Endothelial cell (in vitro differentiated cells): ENCODE measurements around the gene ADAMTSL5. TPM values are rescaled to one million over a fixed set of nuclear protein-coding genes. Genes with fewer than 3 reads are reported as not detected.

Experiments used
- DNase-seq: peaks from one replicate; pipeline ENCODE4 v3.0.0; 2021; ENCODE audit warnings: low spot score
- H3K27ac Mint-ChIP-seq: one replicate; pipeline ENCODE4 v1.8.0; 2021; ENCODE audit warnings: mixed read lengths, inconsistent platforms; ENCODE audit not compliant: unreplicated experiment
- H3K27me3 Mint-ChIP-seq: one replicate; pipeline ENCODE4 v1.8.0; 2021; ENCODE audit warnings: mild to moderate bottlenecking, moderate library complexity, mixed read lengths, inconsistent platforms; ENCODE audit not compliant: unreplicated experiment
- H3K36me3 Mint-ChIP-seq: one replicate; pipeline ENCODE4 v1.8.0; 2021; ENCODE audit warnings: mild to moderate bottlenecking, low read depth, mixed read lengths, inconsistent platforms; ENCODE audit not compliant: unreplicated experiment
- H3K4me1 Mint-ChIP-seq: one replicate; pipeline ENCODE4 v1.8.0; 2021; ENCODE audit warnings: mild to moderate bottlenecking, mixed read lengths, inconsistent platforms; ENCODE audit not compliant: unreplicated experiment
- H3K4me3 Mint-ChIP-seq: one replicate; pipeline ENCODE4 v1.8.0; 2021; ENCODE audit warnings: mild to moderate bottlenecking, mixed read lengths, inconsistent platforms; ENCODE audit not compliant: unreplicated experiment
- H3K9me3 Mint-ChIP-seq: one replicate; pipeline ENCODE4 v1.8.0; 2021; ENCODE audit warnings: mixed read lengths, inconsistent platforms; ENCODE audit not compliant: unreplicated experiment
- CTCF ChIP-seq: fragments of 200-600 bp; sonication (generic); IDR thresholded peaks from one replicate; pipeline ENCODE4 v1.5.0; 2021; ENCODE audit warnings: antibody characterized with exemption; ENCODE audit not compliant: unreplicated experiment
- total RNA-seq: library from RNA; stranded (reverse); fragmentation: NEBNext Ultra II Directional; extraction: Animal tissue kit (Norgen Biotek cat#: 25700); gene quantifications from one replicate; pipeline ENCODE4 v1.2.1, GENCODE V29; 2021; ENCODE audit not compliant: unreplicated experiment

ADAMTSL5 gene
- total RNA-seq, 1 donor from 2014 or later: 0.18 TPM

- H3K36me3 Mint-ChIP-seq: peaks cover 5% of the 10 kb centered on the region
- H3K27me3 Mint-ChIP-seq: peaks cover 14% of the 10 kb centered on the region
- H3K4me3 Mint-ChIP-seq: no peak overlapping the region
- DNase-seq: no peak
- H3K4me1 Mint-ChIP-seq: peaks cover 5% of the 10 kb centered on the region
- TF ChIP-seq CTCF: no peak
- no peak overlapping the region for H3K27ac Mint-ChIP-seq
- H3K9me3 Mint-ChIP-seq: no peaks in the 10 kb centered on the region
These were observed 16.6 kb upstream of the ADAMTSL5 start for GRCh38 chr19:1529430-1529816.

- H3K4me3 Mint-ChIP-seq: no peak overlapping the region
- no peaks in the 10 kb centered on the region for H3K9me3 Mint-ChIP-seq
- TF ChIP-seq CTCF: no peak
- H3K27me3 Mint-ChIP-seq: peaks cover 16% of the 10 kb centered on the region
- DNase-seq: no peak
- peaks cover 7% of the 10 kb centered on the region for H3K36me3 Mint-ChIP-seq
- H3K27ac Mint-ChIP-seq: no peak overlapping the region
- peaks cover 6% of the 10 kb centered on the region for H3K4me1 Mint-ChIP-seq
These were observed 16.0 kb upstream of the ADAMTSL5 start for GRCh38 chr19:1528596-1529429.

GRCh38 chr19:1527650-1528309, 15.0 kb upstream of the ADAMTSL5 start:
- Mint-ChIP-seq H3K4me3 (no peak overlapping the region), H3K36me3 (peaks cover 7% of the 10 kb centered on the region), H3K27ac (no peak overlapping the region), H3K9me3 (no peaks in the 10 kb centered on the region), H3K4me1 (peaks cover 6% of the 10 kb centered on the region), H3K27me3 (peaks cover 23% of the 10 kb centered on the region)
- no peak for DNase-seq
- no peak for TF ChIP-seq CTCF

GRCh38 chr19:1526979-1527649, 14.3 kb upstream of the ADAMTSL5 start:
- H3K27me3 Mint-ChIP-seq: peaks cover 23% of the 10 kb centered on the region

More at GRCh38 chr19:1526979-1527649, 14.3 kb upstream of the ADAMTSL5 start:
- Mint-ChIP-seq H3K4me1 (peaks cover 6% of the 10 kb centered on the region), H3K9me3 (no peaks in the 10 kb centered on the region), H3K27ac (no peak overlapping the region), H3K4me3 (no peak overlapping the region), H3K36me3 (peaks cover 7% of the 10 kb centered on the region)
- no peak for DNase-seq
- no peak for TF ChIP-seq CTCF
